Ovary (tissue), 9 donors: ENCODE measurements around the gene BID. TPM values are rescaled to one million over a fixed set of nuclear protein-coding genes. Genes with fewer than 3 reads are reported as not detected.

Experiments
- DNase-seq, 5 donors: peaks; one replicate each; pipeline ENCODE4 v3.0.0-alpha.2; 2019 to 2020
- H3K27ac ChIP-seq, 2 donors: fragments of 200-600 bp; one replicate each; pipeline versions ENCODE4 v1.5.1 to v1.8.0; 2019 to 2022
- H3K27me3 ChIP-seq: fragments of 200-600 bp; one replicate; pipeline ENCODE4 v1.8.0; 2022
- H3K36me3 ChIP-seq: fragments of 200-600 bp; sonication (generic); one replicate; pipeline ENCODE4 v1.5.1; 2019
- H3K4me1 ChIP-seq: one replicate; pipeline ENCODE4 v1.8.1; 2013; ENCODE audit warnings: mild to moderate bottlenecking, moderate library complexity; ENCODE audit not compliant: insufficient read depth
- H3K4me3 ChIP-seq: fragments of 200-600 bp; sonication (generic); one replicate; pipeline ENCODE4 v1.5.1; 2017
- H3K9me3 ChIP-seq, 2 donors: fragments of 200-600 bp in 1 of 2; sonication (generic) in 1 of 2; one replicate each; pipeline versions ENCODE4 v1.5.1 to v1.8.1; 2013 to 2019; ENCODE audit warnings: mild to moderate bottlenecking in 1 of 2, moderate library complexity in 1 of 2
- CTCF ChIP-seq, 3 donors: fragments of 450-650 bp in 2 of 3; fragments of 200-600 bp in 1 of 3; IDR thresholded peaks; one replicate each; pipeline versions ENCODE4 v1.5.1 to v1.8.0; 2016 to 2022; ENCODE audit warnings: antibody characterized with exemption in 3 of 3, mild to moderate bottlenecking in 1 of 3
- EP300 ChIP-seq: sonication (generic); formaldehyde crosslinking; IDR thresholded peaks from one replicate; pipeline ENCODE4 v1.6.1; 2017; ENCODE audit warnings: antibody characterized with exemption
- POLR2A ChIP-seq: fragments of 450-650 bp; IDR thresholded peaks from one replicate; pipeline ENCODE4 v1.6.1; 2017; ENCODE audit warnings: antibody characterized with exemption, mild to moderate bottlenecking, moderate library complexity
- WGBS, 3 donors: extraction: QIAGEN DNeasy Blood & Tissue Kit in 1 of 3; methylation state at CpG; one replicate each; pipeline versions ENCODE4 v1.1.5 to v1.1.7; 2013 to 2017; 5-methylcytosine and 5-hydroxymethylcytosine counted together
- intact Hi-C, 4 donors: fragments of 100-400 bp; cut with DNase I; formaldehyde crosslinking; loops; one replicate each; pipeline versions ENCODE4 v1.11.0 to v1.15.1; 2022 to 2023
- polyA plus RNA-seq, 2 donors: library from polyadenylated mRNA; stranded (reverse); fragments of 200-250 nt in 1 of 2; fragments of 350-450 nt in 1 of 2; fragmentation: Illumina TruSeq in 1 of 2; extraction: RNeasy Lipid Tissue Mini Kit (QIAGEN cat#74804) in 1 of 2; gene quantifications; one replicate each; pipeline ENCODE4 v1.2.3, GENCODE V29; 2013 to 2014
- total RNA-seq, 7 donors: library from RNA; depleted of rRNA in 2 of 7; stranded (reverse); fragments of >200 nt in 2 of 7; fragmentation: NEBNext Ultra II Directional in 3 of 7; extraction: Animal tissue kit (Norgen Biotek cat#: 25700) in 3 of 7; gene quantifications; one replicate each; pipeline versions ENCODE4 v1.1.0 to v1.2.4, GENCODE V29; 2016 to 2023
- donor health status: DM: no; HTN: no; CAD: no; lungs with moderate emphysema.
- donor health status: DM: no; HTN: no; CAD: no.
- donor health status: Bipolar disorder and iron deficiency.
- donor health status: DM: yes; HTN: yes; CAD: no.
- donor health status: DM: no; HTN: no; CAD: no.
- donor health status: DM: yes; HTN: yes; CAD: no.

Gene BID
- total and polyA plus RNA-seq, 9 donors = 3.2 to 13.8 (median 6.1) TPM

- no peak overlapping the region for H3K4me3 ChIP-seq
- 71 to 75% (median 75%) methylated on average over 27 of the region's 27 CpGs for WGBS, 3 donors
- no peak for DNase-seq
- TF ChIP-seq CTCF (IDR thresholded peaks at IDR 0.05) (no peak), POLR2A (no peak), EP300 (no peak)
- H3K9me3 ChIP-seq = no peaks in the 10 kb centered on the region
- H3K36me3 ChIP-seq = no peaks in the 10 kb centered on the region
- H3K27ac ChIP-seq = no peak overlapping the region
- H3K4me1 ChIP-seq = peaks cover 9% of the 10 kb centered on the region
- no peaks in the 10 kb centered on the region for H3K27me3 ChIP-seq
- intact Hi-C loops = loop anchor here in 1 of 4 donors (10.0 kb wide), 1 partner anchor 225 kb away; no protein-coding TSS in a partner anchor
Measured at GRCh38 chr22:17779286-17780115, 5.2 kb upstream of the BID start.

- DNase-seq = no peak
- Histone ChIP-seq H3K4me3 (no peak overlapping the region), H3K4me1 (peaks cover 9% of the 10 kb centered on the region), H3K27me3 (no peaks in the 10 kb centered on the region), H3K36me3 (no peaks in the 10 kb centered on the region), H3K27ac (no peak overlapping the region), H3K9me3 (no peaks in the 10 kb centered on the region)
- 90 to 93% (median 92%) methylated on average over 23 of the region's 23 CpGs for WGBS, 3 donors
- TF ChIP-seq EP300 = no peak
- TF ChIP-seq POLR2A = no peak
- no peak for TF ChIP-seq CTCF (IDR thresholded peaks at IDR 0.05)
- intact Hi-C loops = loop anchor here in 1 of 4 donors (10.0 kb wide), 1 partner anchor 224 kb away; no protein-coding TSS in a partner anchor
Measured at GRCh38 chr22:17778412-17778976, 4.2 kb upstream of the BID start.

GRCh38 chr22:17777717-17778044 is 3.4 kb upstream of the BID start:
- no peaks in the 10 kb centered on the region for H3K9me3 ChIP-seq
- H3K4me3 ChIP-seq = no peak overlapping the region
- no peaks in the 10 kb centered on the region for H3K36me3 ChIP-seq
- H3K4me1 ChIP-seq = peaks cover 10% of the 10 kb centered on the region
- 59 to 77% (median 73%) methylated on average over 6 of the region's 6 CpGs for WGBS, 3 donors
- H3K27me3 ChIP-seq = no peaks in the 10 kb centered on the region
- TF ChIP-seq POLR2A (no peak), EP300 (no peak), CTCF (IDR thresholded peaks at IDR 0.05) (no peak)
- intact Hi-C loops = loop anchor here in 1 of 4 donors (10.0 kb wide), 1 partner anchor 223 kb away; no protein-coding TSS in a partner anchor
- H3K27ac ChIP-seq = no peak overlapping the region
- no peak for DNase-seq

GRCh38 chr22:17777005-17777716 is 2.9 kb upstream of the BID start:
- H3K27ac ChIP-seq = no peak overlapping the region
- H3K4me3 ChIP-seq = no peak overlapping the region
- H3K4me1 ChIP-seq = peaks cover 10% of the 10 kb centered on the region
- DNase-seq = no peak
- intact Hi-C loops = loop anchor here in 1 of 4 donors (10.0 kb wide), 1 partner anchor 222 kb away; no protein-coding TSS in a partner anchor
- no peaks in the 10 kb centered on the region for H3K9me3 ChIP-seq
- no peaks in the 10 kb centered on the region for H3K36me3 ChIP-seq
- TF ChIP-seq EP300 (no peak), CTCF (IDR thresholded peaks at IDR 0.05) (no peak), POLR2A (no peak)
- H3K27me3 ChIP-seq = no peaks in the 10 kb centered on the region
- WGBS, 3 donors = 73 to 79% (median 76%) methylated on average over 27 of the region's 27 CpGs
